Ishikawa (cell line): ENCODE measurements around the gene BTBD1.

ENCODE experiments used
- EGR1 ChIP-seq: IDR thresholded peaks from 2 replicates; pipeline ENCODE4 v1.6.1; 2012
- EP300 ChIP-seq: IDR thresholded peaks from 2 replicates; pipeline ENCODE4 v1.6.1; 2012; ENCODE audit warnings: borderline replicate concordance
- RAD21 ChIP-seq: IDR thresholded peaks from 2 replicates; pipeline ENCODE4 v1.6.1; 2012; ENCODE audit warnings: low read depth
- TAF1 ChIP-seq: IDR thresholded peaks from 2 replicates; pipeline ENCODE4 v1.6.1; 2012; ENCODE audit warnings: low read depth, mild to moderate bottlenecking
- TEAD4 ChIP-seq: IDR thresholded peaks from 2 replicates; pipeline ENCODE4 v1.6.1; 2012
- ZBTB7A ChIP-seq: IDR thresholded peaks from 2 replicates; pipeline ENCODE4 v1.6.1; 2012; ENCODE audit warnings: low read depth
- TF ChIP-seq, protein P1 (sequence below): IDR thresholded peaks from 2 replicates; pipeline ENCODE4 v1.6.1; 2012
- TF ChIP-seq, protein P2 (sequence below): IDR thresholded peaks from 2 replicates; pipeline ENCODE4 v1.6.1; 2012; ENCODE audit warnings: low read depth, mild to moderate bottlenecking

DNA sequence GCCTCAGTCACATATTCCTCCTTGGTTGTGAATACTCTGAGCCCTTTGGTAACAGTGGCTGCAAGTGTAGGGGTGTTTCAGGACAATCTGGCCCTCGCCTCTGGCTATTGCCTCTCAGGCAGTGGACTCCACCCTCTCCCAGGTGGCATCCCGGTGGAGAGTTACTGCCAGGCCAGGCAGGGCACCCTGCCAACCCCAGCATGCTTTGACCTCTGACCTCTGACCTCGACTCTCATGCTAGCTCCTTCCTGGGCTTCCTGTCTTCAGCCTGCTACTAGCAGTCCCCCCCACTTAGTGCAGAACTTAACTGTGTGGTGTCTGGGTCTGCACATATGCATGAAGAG is 45.9 kb upstream of the BTBD1 start:
- TF ChIP-seq EGR1: no peak
- TF ChIP-seq, protein P1, sequence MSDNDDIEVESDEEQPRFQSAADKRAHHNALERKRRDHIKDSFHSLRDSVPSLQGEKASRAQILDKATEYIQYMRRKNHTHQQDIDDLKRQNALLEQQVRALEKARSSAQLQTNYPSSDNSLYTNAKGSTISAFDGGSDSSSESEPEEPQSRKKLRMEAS: no peak
- no peak for TF ChIP-seq EP300
- no peak for TF ChIP-seq TAF1
- no peak for TF ChIP-seq RAD21
- TF ChIP-seq, protein P2, sequence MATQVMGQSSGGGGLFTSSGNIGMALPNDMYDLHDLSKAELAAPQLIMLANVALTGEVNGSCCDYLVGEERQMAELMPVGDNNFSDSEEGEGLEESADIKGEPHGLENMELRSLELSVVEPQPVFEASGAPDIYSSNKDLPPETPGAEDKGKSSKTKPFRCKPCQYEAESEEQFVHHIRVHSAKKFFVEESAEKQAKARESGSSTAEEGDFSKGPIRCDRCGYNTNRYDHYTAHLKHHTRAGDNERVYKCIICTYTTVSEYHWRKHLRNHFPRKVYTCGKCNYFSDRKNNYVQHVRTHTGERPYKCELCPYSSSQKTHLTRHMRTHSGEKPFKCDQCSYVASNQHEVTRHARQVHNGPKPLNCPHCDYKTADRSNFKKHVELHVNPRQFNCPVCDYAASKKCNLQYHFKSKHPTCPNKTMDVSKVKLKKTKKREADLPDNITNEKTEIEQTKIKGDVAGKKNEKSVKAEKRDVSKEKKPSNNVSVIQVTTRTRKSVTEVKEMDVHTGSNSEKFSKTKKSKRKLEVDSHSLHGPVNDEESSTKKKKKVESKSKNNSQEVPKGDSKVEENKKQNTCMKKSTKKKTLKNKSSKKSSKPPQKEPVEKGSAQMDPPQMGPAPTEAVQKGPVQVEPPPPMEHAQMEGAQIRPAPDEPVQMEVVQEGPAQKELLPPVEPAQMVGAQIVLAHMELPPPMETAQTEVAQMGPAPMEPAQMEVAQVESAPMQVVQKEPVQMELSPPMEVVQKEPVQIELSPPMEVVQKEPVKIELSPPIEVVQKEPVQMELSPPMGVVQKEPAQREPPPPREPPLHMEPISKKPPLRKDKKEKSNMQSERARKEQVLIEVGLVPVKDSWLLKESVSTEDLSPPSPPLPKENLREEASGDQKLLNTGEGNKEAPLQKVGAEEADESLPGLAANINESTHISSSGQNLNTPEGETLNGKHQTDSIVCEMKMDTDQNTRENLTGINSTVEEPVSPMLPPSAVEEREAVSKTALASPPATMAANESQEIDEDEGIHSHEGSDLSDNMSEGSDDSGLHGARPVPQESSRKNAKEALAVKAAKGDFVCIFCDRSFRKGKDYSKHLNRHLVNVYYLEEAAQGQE: no peak
- no peak for TF ChIP-seq ZBTB7A
- no peak for TF ChIP-seq TEAD4
